GM12864 (cell line): ENCODE results near the gene SOBP.

ENCODE experiments used
- DNase-seq: peaks from one replicate; pipeline ENCODE4 v3.0.0-alpha.2; 2011; ENCODE audit warnings: low read depth
- H3K4me3 ChIP-seq: 2 replicates; pipeline ENCODE4 v1.5.1; 2011; ENCODE audit warnings: mild to moderate bottlenecking, low read depth, low read length, control low read depth
- TF ChIP-seq, protein P1 (sequence below): IDR thresholded peaks from 2 replicates; pipeline ENCODE4 v1.5.1; 2011; ENCODE audit warnings: low read depth, mild to moderate bottlenecking, moderate library complexity, low read length, control low read depth, inconsistent platforms; ENCODE audit errors: missing control alignments

SOBP gene, protein sequence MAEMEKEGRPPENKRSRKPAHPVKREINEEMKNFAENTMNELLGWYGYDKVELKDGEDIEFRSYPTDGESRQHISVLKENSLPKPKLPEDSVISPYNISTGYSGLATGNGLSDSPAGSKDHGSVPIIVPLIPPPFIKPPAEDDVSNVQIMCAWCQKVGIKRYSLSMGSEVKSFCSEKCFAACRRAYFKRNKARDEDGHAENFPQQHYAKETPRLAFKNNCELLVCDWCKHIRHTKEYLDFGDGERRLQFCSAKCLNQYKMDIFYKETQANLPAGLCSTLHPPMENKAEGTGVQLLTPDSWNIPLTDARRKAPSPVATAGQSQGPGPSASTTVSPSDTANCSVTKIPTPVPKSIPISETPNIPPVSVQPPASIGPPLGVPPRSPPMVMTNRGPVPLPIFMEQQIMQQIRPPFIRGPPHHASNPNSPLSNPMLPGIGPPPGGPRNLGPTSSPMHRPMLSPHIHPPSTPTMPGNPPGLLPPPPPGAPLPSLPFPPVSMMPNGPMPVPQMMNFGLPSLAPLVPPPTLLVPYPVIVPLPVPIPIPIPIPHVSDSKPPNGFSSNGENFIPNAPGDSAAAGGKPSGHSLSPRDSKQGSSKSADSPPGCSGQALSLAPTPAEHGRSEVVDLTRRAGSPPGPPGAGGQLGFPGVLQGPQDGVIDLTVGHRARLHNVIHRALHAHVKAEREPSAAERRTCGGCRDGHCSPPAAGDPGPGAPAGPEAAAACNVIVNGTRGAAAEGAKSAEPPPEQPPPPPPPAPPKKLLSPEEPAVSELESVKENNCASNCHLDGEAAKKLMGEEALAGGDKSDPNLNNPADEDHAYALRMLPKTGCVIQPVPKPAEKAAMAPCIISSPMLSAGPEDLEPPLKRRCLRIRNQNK

DNA sequence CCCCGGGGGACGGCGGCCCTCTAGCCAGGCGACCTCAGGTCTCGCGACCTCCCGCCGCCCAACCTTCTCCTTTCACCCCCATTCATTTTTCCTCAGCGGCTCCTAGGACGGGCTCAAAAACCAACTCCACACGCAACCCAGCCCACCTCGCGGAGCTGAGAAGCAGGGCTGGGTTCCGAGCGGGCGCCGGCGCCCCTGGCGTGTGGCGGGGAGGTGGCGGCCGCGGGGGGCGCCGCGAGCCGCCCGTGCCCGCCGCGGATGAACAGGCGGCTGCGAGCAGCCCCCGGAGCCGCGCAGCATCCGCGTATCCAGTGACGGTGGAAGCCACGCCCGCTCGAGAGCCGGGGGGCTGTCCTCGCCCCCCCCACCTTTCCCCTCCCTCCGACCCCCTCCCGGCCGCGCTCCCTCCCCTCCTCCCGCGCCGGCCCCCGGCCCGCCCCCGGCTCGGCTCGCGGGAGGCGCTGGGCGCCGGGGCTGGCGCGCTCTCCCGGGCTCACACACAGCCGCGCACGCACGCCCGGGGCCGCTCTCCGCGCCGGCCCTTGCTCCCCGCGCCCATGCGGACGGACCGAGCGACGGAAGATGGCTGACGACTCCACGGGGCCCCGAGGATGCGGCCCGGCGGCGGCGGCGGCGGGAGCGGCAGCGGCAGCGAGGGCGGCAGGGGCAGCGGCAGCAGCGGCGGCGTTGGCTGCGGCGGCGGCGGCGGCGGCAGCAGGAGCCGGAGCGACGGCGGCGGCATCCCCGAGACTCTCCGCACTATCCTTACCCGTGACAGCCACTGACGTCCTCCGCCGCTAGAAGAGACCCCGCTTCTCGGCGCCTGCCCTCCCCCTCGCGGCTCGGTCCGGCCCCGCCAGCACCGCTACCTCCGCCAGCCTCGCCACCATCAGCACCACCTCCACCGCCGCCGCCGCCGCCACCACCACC lies at the start of gene SOBP:
Gene SOBP (plus strand): TSS at position 482 of the 930 bp plus-strand sequence. CDS start 500 bp downstream, outside the sequence.
- TF ChIP-seq, protein P1, sequence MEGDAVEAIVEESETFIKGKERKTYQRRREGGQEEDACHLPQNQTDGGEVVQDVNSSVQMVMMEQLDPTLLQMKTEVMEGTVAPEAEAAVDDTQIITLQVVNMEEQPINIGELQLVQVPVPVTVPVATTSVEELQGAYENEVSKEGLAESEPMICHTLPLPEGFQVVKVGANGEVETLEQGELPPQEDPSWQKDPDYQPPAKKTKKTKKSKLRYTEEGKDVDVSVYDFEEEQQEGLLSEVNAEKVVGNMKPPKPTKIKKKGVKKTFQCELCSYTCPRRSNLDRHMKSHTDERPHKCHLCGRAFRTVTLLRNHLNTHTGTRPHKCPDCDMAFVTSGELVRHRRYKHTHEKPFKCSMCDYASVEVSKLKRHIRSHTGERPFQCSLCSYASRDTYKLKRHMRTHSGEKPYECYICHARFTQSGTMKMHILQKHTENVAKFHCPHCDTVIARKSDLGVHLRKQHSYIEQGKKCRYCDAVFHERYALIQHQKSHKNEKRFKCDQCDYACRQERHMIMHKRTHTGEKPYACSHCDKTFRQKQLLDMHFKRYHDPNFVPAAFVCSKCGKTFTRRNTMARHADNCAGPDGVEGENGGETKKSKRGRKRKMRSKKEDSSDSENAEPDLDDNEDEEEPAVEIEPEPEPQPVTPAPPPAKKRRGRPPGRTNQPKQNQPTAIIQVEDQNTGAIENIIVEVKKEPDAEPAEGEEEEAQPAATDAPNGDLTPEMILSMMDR = no peak
- no peak for DNase-seq
- peak within 1 kb of the TSS; percentile 48 for H3K4me3 ChIP-seq

DNA sequence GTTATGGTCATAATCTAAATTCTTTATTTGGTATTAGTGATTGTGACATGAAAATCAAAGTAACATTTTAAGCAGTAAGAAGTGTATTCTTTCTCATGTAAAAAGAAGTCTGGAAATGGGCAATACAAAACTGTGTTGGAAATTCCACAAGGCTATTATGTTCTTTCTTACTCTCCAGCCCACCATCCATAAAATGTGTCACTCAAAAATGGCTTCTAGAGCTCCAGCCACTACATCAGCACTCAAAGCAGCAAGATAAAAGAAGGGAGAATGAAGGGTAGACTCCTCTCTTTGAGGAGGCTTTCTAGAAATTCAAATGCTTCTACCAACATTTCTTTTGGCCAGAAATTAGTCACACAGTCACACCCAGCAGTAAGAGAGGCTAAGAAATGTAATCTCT lies 49.0 kb upstream of the SOBP start:
- DNase-seq = no peak

DNA sequence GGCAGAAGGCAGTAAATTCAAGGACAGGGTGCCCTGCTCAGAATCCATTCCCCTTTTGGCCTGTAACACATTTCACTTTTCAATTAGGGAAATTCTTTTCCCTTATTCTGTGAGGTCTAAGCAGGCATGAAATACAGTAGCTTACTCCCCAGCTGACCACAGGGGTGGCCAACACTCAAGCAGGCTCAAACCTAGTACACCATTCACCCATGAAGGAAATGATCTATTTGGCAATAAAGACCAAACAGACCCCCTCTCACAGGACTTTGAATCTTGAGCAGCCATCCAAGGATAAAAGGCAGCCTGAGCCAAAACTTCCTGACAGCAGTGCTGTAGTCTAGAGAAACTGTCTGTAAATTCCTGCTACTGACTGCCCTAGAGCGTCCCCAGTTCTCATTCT lies 48.2 kb upstream of the SOBP start:
- TF ChIP-seq, protein P1 = no peak
- no peak overlapping the region for H3K4me3 ChIP-seq
- DNase-seq = no peak

More for the DNA sequence above, 49.0 kb upstream of the SOBP start:
- no peak overlapping the region for H3K4me3 ChIP-seq
- TF ChIP-seq, protein P1 = no peak

DNA sequence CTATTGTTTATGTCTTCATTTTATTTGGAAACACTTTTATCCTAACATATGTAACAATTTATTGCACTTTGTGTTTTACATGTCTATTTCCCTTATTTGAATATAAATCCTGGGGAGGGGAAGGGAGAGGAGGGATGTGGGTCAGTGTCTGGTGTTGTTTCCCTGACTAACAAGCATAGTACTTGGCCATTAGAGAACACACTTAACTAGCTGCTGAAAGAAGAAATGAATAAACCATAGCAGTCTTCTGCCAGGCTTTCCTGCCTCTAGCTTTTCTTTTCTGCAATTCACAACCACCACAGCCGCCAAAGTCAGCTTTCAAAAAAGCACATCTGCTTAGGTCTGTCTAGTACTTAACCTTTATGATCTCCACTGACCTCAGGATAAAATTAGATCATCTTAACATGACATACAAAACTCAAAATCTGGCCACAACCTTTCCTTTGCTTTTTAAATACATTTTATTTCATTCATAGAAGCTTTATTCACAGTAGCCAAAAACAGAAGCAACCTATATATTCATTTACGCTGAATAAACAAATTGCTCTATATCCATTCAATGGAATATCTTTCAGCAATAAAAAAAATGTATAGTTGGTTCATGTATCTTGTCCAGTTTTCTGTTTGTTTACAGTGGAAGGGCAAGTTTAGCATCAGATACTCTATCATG lies 46.8 kb upstream of the SOBP start:
- TF ChIP-seq, protein P1 = no peak
- no peak for DNase-seq
- H3K4me3 ChIP-seq = no peak overlapping the region

DNA sequence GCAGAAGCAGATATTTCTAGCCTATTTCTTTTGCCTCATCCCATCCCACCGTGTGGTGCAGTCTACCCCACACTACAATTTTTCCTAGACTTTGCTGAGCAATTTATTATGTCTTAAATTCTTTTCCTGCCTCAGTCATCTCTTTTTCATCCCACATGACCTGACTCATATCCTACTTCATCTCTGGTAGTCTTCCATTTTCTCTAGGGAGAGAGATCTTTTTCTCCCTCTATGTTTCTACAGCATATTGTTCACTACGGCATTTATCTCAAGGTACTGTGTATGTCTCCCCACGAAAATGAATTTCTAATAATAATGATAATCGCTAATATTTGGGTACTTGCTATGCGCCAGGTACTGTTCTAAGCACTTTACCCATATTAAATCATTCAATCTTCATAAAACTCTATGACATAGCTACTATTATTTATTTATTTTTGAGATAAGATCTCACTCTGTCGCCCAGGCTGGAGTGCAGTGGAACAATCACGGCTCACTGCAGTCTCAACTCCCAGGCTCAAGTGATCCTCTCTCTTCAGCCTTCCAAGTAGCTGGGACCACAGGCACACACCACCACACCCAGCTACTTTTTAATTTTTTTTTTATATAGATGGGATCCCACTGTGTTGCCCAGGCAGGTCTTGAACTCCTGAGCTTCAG lies 46.2 kb upstream of the SOBP start:
- H3K4me3 ChIP-seq = no peak overlapping the region
- TF ChIP-seq, protein P1 = no peak
- DNase-seq = no peak
